ENCODE measurements around the gene MYO9A.

Gene MYO9A

GRCh38 chr15:71830981-71831380 is 287.0 kb downstream of the MYO9A start:
- DNase-seq, result no peak

GRCh38 chr15:71826196-71826595 is 291.8 kb downstream of the MYO9A start:
- no peak for DNase-seq

GRCh38 chr15:71825021-71825730 is 292.8 kb downstream of the MYO9A start:
- DNase-seq, result no peak

- DNase-seq, result no peak
Measured at GRCh38 chr15:71823801-71824200, 294.1 kb downstream of the MYO9A start.

- DNase-seq, result no peak
Measured at GRCh38 chr15:71822890-71823630, 294.9 kb downstream of the MYO9A start.

GRCh38 chr15:71821547-71822129 is 296.3 kb downstream of the MYO9A start:
- no peak for DNase-seq

GRCh38 chr15:71820127-71820526 is 297.8 kb downstream of the MYO9A start:
- DNase-seq, result no peak

- DNase-seq, result no peak
Measured at GRCh38 chr15:71817351-71817750, 300.6 kb downstream of the MYO9A start.

GRCh38 chr15:71815301-71815700 is 302.6 kb downstream of the MYO9A start:
- no peak for DNase-seq

- DNase-seq, result no peak
Measured at GRCh38 chr15:71813723-71814470, 304.1 kb downstream of the MYO9A start.

GRCh38 chr15:71812966-71813722 is 304.8 kb downstream of the MYO9A start:
- DNase-seq, result no peak

- no peak for DNase-seq
Measured at GRCh38 chr15:71811752-71812735, 305.9 kb downstream of the MYO9A start.

GRCh38 chr15:71811036-71811736 is 306.8 kb downstream of the MYO9A start:
- DNase-seq, result no peak

GRCh38 chr15:71810256-71811035 is 307.5 kb downstream of the MYO9A start, which contains the start of gene NR2E3:
Gene NR2E3 (plus strand): TSS chr15:71810554. CDS start chr15:71810744, 190 bp downstream.
- no peak for DNase-seq

GRCh38 chr15:71809346-71809745 is 308.6 kb downstream of the MYO9A start:
- DNase-seq, result no peak

- DNase-seq, result no peak
Measured at GRCh38 chr15:71808311-71809020, 309.5 kb downstream of the MYO9A start.

GRCh38 chr15:71807691-71808091 is 310.3 kb downstream of the MYO9A start:
- no peak for DNase-seq

- DNase-seq, result no peak
Measured at GRCh38 chr15:71807125-71807629, 310.8 kb downstream of the MYO9A start.

- DNase-seq, result peak; percentile 14
Measured at GRCh38 chr15:71806452-71806931, 311.5 kb downstream of the MYO9A start.

Measured in HCEC 1CT (cell line).